Type B pancreatic cell (in vitro differentiated cells): Measurements from ENCODE around the gene SLC38A2. TPM values are rescaled to one million over a fixed set of nuclear protein-coding genes. Genes with fewer than 3 reads are reported as not detected.

ENCODE experiments used
- DNase-seq: peaks from one replicate; pipeline ENCODE4 v3.0.0; 2021; ENCODE audit warnings: mixed read lengths; ENCODE audit not compliant: unreplicated experiment; ENCODE audit errors: extremely low spot score
- H3K27ac Mint-ChIP-seq: 2 replicates; pipeline ENCODE4 v1.8.0; 2021; ENCODE audit warnings: mild to moderate bottlenecking, mixed read lengths
- H3K27me3 Mint-ChIP-seq: 2 replicates; pipeline ENCODE4 v1.8.0; 2021; ENCODE audit warnings: mixed read lengths
- H3K36me3 Mint-ChIP-seq: 2 replicates; pipeline ENCODE4 v1.8.0; 2021; ENCODE audit warnings: mixed read lengths
- H3K4me1 Mint-ChIP-seq: one replicate; pipeline ENCODE4 v1.8.0; 2021; ENCODE audit warnings: mixed read lengths; ENCODE audit not compliant: unreplicated experiment
- H3K4me3 Mint-ChIP-seq: 2 replicates; pipeline ENCODE4 v1.8.0; 2021; ENCODE audit warnings: mild to moderate bottlenecking, mixed read lengths
- H3K9me3 Mint-ChIP-seq: 2 replicates; pipeline ENCODE4 v1.8.0; 2021; ENCODE audit warnings: mixed read lengths
- total RNA-seq: library from RNA; stranded (reverse); gene quantifications from 2 replicates; pipeline ENCODE4 v1.2.1, GENCODE V29; 2021; ENCODE audit warnings: low replicate concordance
- TF ChIP-seq, protein P1 (sequence below): fragments of 200-600 bp; sonication (generic); conservative IDR thresholded peaks from 2 replicates; pipeline ENCODE4 v1.5.0; 2021; ENCODE audit warnings: antibody characterized with exemption, mild to moderate bottlenecking

The SLC38A2 gene
- total RNA-seq, 1 donor from 2014 or later, result 204 TPM

DNA sequence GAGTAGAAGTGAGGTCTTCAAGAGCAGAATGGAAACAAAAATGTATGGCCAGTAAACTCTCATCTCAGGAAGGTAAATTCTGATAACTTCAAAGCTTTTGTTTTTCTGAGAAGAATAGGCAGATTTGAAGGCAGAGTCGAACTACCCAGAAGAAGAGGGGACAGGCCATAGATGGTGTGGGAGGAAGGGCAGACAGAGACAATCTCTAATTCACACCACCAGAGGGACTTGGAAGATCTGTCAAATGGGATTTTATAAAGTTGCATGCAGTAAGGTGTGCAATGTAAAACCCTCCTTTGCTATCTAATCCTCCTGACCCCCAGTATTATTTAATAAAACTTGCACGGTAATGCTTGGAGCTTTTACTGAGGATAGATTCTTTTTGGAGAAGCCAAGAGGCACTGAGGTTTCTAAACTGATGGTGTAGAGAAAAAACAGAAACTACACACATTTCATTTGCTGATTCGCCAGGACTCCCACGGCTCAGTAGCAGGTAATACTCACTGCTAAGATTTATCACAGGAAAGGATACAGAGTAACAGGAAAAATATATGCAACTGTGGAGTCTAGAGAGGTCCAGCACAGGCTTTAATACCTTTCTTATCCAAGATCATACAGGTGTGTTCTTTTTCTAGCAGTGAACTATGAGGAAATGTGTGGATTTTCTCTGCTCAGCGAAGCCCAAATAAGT lies 18.3 kb downstream of the SLC38A2 start:
- no peak overlapping the region for H3K4me3 Mint-ChIP-seq
- TF ChIP-seq, protein P1, sequence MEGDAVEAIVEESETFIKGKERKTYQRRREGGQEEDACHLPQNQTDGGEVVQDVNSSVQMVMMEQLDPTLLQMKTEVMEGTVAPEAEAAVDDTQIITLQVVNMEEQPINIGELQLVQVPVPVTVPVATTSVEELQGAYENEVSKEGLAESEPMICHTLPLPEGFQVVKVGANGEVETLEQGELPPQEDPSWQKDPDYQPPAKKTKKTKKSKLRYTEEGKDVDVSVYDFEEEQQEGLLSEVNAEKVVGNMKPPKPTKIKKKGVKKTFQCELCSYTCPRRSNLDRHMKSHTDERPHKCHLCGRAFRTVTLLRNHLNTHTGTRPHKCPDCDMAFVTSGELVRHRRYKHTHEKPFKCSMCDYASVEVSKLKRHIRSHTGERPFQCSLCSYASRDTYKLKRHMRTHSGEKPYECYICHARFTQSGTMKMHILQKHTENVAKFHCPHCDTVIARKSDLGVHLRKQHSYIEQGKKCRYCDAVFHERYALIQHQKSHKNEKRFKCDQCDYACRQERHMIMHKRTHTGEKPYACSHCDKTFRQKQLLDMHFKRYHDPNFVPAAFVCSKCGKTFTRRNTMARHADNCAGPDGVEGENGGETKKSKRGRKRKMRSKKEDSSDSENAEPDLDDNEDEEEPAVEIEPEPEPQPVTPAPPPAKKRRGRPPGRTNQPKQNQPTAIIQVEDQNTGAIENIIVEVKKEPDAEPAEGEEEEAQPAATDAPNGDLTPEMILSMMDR, result no peak
- no peaks in the 10 kb centered on the region for H3K9me3 Mint-ChIP-seq
- peaks cover 5% of the 10 kb centered on the region for H3K36me3 Mint-ChIP-seq
- no peak for DNase-seq
- no peaks in the 10 kb centered on the region for H3K4me1 Mint-ChIP-seq
- H3K27ac Mint-ChIP-seq, result no peak overlapping the region
- no peaks in the 10 kb centered on the region for H3K27me3 Mint-ChIP-seq

DNA sequence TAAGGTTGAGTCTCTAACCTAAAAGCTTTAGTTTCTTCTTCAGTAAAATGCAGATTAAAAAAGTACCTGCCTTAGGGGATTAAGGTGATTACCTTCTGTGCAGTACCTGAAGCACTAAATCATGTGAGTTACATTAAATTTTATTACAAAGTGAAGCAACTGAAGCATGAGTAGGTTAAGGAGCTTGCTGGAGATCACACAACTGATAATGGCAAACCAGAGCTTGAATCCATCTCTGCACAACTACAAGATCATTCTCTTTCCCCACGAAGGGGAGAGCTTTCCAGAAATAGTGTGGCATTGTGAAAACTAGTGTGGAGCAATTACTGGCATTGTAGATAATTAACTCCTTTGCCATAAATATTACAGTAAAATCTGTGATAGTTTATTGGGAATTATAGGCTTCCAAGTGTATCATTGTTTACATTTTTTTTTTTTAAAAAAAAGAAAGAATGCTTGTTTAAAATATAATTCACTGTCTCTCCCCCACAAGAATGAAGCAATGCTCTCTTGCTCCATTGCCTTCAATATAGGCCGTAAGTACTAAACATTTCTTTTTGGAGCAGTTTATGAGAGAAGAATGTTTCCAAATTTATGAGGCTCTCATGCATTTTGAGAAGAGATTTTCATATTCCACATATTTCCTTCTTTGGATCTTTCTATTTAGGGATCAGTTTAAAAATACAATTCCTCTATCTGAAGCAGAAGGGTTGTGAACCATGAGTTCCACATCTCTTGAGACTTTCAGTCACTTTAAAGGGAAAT lies 20.5 kb downstream of the SLC38A2 start:
- Mint-ChIP-seq H3K9me3 (no peaks in the 10 kb centered on the region), H3K27me3 (no peaks in the 10 kb centered on the region), H3K36me3 (no peaks in the 10 kb centered on the region), H3K4me1 (no peaks in the 10 kb centered on the region), H3K27ac (no peak overlapping the region), H3K4me3 (no peak overlapping the region)
- no peak for DNase-seq
- TF ChIP-seq, protein P1, result no peak

DNA sequence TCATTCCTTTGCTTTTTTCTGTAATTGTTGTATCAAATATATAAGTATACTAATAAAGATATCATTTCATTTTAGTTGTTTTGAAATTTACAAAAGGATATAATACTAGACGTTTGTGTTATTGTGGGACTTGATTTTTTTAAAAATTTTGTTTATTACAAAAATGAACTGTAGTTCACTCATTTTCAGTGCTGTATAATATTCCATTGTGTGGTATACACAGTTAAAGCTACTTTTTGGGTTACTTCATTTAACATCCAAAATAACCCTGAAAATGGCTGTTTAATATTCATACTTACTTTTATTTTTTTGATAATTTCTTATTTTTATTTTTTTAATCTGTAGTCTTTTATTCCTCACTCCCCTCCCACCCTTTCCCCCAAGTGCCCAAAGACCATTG lies 21.4 kb downstream of the SLC38A2 start:
- H3K36me3 Mint-ChIP-seq, result no peaks in the 10 kb centered on the region
- no peak for DNase-seq
- TF ChIP-seq, protein P1, result no peak
- no peaks in the 10 kb centered on the region for H3K27me3 Mint-ChIP-seq
- H3K27ac Mint-ChIP-seq, result no peak overlapping the region
- no peaks in the 10 kb centered on the region for H3K4me1 Mint-ChIP-seq
- no peak overlapping the region for H3K4me3 Mint-ChIP-seq
- no peaks in the 10 kb centered on the region for H3K9me3 Mint-ChIP-seq

DNA sequence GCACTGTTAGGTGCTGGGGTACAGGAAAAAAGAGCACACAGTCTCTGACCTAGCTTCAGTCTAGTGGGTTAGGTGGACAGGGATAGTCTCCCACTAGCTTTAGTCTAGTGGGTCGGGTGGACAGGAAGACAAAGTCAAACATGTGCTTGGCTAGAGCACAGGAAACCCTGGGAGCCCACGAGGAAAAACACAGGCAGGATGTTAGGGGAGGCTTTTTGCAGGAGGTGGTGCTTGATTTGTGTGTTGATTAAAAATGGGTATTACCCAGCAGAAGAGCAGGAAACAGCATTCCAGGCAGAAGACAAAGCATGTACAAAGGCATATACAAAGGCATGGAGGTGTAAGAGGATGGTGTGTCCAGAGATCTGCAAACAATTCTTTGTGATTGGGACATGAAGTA lies 23.3 kb downstream of the SLC38A2 start:
- TF ChIP-seq, protein P1, result no peak
- no peak overlapping the region for H3K4me3 Mint-ChIP-seq

DNA sequence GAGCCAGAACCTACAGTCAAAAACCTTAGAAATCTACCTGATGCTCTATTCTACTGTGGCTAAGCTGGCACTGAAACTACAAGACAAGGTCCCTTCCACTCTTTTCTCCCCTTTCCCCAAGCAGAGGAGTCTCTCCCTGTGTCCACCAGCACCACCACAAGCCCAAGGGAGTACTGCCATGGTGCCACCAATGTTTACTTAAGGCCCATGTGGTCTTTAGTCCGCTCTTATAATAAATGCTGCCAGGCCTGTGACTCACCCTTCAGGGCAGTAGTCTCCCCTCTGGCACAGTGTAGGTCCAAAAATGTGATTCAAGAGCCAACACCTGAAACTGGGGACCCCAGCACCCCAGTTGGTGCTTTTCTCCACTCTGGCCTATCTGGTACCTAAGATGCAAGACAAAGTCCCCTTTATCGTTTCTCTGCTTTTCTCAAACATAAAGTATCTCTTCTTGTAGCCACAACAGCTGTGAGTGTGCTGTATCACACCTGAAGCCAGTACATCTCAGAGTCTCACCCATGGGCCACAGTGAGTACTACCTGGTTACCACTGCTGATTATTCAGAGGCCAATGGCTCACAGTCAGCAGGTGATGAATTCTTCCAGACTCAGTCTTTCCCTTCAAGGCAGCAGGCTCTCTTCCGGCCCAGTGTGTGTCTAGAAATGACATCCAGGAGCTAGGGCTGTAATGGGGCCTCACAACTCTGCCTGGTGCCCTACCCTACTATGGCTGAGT lies 29.3 kb downstream of the SLC38A2 start:
- no peak overlapping the region for H3K4me3 Mint-ChIP-seq
- no peaks in the 10 kb centered on the region for H3K36me3 Mint-ChIP-seq
- peaks cover 9% of the 10 kb centered on the region for H3K9me3 Mint-ChIP-seq
- H3K27ac Mint-ChIP-seq, result no peak overlapping the region
- DNase-seq, result no peak
- H3K27me3 Mint-ChIP-seq, result no peaks in the 10 kb centered on the region
- H3K4me1 Mint-ChIP-seq, result no peaks in the 10 kb centered on the region
- TF ChIP-seq, protein P1, result no peak

More for the DNA sequence above, 23.3 kb downstream of the SLC38A2 start:
- DNase-seq, result no peak
- no peaks in the 10 kb centered on the region for H3K4me1 Mint-ChIP-seq
- H3K27ac Mint-ChIP-seq, result no peak overlapping the region
- H3K36me3 Mint-ChIP-seq, result no peaks in the 10 kb centered on the region
- no peaks in the 10 kb centered on the region for H3K9me3 Mint-ChIP-seq
- H3K27me3 Mint-ChIP-seq, result no peaks in the 10 kb centered on the region
